ENCODE data around the gene PPIF.
A peak's percentile ranks its signal among the peaks of the same experiment; 100 is the strongest.
"Not testable (repeated sequence)": the region's sequence is repeated elsewhere in the genome, so short reads cannot be mapped to it uniquely, and the experiment has no call there.

- not testable (repeated sequence) for TF ChIP-seq CSDC2 (CRISPR knock-in tag; IDR thresholded peaks at IDR 0.05); ZFP30 (CRISPR knock-in tag; IDR thresholded peaks at IDR 0.05); CREB5 (CRISPR knock-in tag; IDR thresholded peaks at IDR 0.05; ENCODE audit: low read depth); ARNTL (CRISPR knock-in tag; IDR thresholded peaks at IDR 0.05; ENCODE audit: borderline replicate concordance, low read depth); ZNF565 (CRISPR knock-in tag; conservative IDR thresholded peaks at IDR 0.05; ENCODE audit: low read depth); SNAI2 (CRISPR knock-in tag; IDR thresholded peaks at IDR 0.05); RARB (CRISPR knock-in tag; IDR thresholded peaks at IDR 0.05); PATZ1 (CRISPR knock-in tag; IDR thresholded peaks at IDR 0.05; ENCODE audit: borderline replicate concordance); GLIS3 (CRISPR knock-in tag; IDR thresholded peaks at IDR 0.05); ISL1 (CRISPR knock-in tag; IDR thresholded peaks at IDR 0.05)
- peak; percentile 99 for TF ChIP-seq ZNF8 (CRISPR knock-in tag; IDR thresholded peaks at IDR 0.05)
- TF ChIP-seq, protein P1, sequence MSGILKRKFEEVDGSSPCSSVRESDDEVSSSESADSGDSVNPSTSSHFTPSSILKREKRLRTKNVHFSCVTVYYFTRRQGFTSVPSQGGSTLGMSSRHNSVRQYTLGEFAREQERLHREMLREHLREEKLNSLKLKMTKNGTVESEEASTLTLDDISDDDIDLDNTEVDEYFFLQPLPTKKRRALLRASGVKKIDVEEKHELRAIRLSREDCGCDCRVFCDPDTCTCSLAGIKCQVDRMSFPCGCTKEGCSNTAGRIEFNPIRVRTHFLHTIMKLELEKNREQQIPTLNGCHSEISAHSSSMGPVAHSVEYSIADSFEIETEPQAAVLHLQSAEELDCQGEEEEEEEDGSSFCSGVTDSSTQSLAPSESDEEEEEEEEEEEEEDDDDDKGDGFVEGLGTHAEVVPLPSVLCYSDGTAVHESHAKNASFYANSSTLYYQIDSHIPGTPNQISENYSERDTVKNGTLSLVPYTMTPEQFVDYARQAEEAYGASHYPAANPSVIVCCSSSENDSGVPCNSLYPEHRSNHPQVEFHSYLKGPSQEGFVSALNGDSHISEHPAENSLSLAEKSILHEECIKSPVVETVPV (CRISPR knock-in tag; IDR thresholded peaks at IDR 0.05) = not testable (repeated sequence)
Observed at GRCh38 chr10:79332610-79333315, 14.5 kb upstream of the PPIF start.
